HG02943 (cell line): ENCODE results near the gene FGD5.
"Not testable (repeated sequence)": the region's sequence is repeated elsewhere in the genome, so short reads cannot be mapped to it uniquely, and the experiment has no call there.

Experiments used
- ATAC-seq: cut with Tn5 transposase; IDR thresholded peaks from one replicate; pipeline ENCODE4 v1.9.1; 2021; ENCODE audit warnings: mild to moderate bottlenecking, low read depth, moderate library complexity; ENCODE audit not compliant: unreplicated experiment

Gene FGD5

DNA sequence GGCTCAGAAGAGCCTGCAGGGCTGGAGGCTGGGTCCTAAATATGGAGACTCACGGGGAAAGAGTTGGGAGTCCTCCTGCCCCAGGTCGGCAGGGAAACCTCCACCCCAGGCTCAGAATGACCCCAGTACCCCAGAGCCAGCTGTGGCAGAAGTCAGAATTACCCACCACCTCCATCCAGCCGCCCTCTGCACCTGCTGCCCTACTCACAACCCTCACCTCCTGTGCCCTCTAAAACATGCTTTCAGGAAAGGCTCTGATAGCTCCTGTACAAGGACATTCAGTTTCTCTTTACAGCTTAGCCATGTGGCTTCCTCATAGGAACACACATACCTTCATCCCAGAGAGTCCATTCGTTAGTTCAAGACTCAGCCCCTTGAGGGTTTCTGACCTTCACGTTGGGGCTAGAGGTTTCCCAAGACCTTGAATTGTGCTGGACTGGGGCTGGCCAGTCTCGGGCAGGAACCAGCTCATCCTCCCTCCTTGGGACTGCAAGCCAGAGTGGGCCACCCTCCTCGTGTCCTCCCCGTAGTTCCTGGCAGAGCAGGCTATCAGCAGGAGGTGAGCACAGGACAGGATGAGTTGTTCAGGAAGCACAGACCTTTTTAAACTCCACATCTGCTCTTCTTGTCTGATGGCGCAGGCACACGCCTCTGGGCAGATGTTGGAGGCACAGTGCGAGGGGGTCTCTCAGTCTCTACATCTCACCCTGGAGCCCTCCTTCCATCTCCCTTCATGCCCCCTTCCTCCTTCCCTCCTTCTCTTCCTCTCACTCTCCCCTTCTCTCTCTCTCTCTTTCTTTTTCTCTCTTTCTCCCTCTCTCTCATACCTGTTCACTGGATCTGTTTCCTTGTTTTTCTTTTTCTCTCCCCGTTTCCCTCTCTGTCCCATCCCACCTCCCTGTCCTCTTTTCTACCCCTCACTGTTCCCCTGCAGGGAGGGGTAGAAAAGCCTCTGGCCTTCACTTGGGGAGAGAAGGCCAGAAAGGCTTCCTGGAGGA, 72.7 kb downstream of the FGD5 start:
- peak; percentile 14 for ATAC-seq

DNA sequence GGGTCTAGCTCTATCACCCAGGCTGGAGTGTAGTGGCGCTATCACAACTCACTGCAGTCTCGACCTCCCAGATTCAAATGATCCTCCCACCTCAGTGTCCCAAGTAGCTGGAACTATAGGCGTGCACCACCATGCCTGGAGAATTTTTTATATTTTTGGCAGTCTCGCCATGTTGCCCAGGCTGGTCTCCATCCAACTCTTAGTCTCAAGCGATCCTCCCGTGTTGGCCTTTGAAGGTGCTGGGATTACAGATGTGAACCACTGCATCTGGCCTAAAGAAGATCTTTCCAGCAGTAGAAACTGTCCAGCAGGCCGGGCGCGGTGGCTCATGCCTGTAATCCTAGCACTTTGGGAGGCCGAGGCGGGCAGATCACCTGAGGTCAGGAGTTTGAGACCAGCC, 73.5 kb downstream of the FGD5 start:
- no peak for ATAC-seq

DNA sequence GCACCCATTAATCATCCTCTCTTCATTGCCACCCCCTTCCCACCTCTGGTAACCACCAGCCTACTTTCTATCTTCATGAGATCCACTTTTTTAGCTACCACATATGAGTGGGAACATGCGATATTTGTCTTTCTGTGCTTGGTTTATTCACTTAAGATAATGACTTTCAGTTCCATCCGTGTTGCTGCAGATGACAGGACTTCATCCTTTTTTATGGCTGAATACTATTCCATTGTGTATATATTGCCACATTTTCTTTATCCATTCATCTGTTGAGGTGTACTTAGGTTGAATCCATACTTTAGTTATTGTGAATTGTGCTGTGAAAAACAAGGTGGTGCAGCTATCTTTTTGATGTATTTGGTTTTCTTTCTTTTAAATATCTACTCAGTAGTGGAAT, 75.3 kb downstream of the FGD5 start:
- no peak for ATAC-seq

DNA sequence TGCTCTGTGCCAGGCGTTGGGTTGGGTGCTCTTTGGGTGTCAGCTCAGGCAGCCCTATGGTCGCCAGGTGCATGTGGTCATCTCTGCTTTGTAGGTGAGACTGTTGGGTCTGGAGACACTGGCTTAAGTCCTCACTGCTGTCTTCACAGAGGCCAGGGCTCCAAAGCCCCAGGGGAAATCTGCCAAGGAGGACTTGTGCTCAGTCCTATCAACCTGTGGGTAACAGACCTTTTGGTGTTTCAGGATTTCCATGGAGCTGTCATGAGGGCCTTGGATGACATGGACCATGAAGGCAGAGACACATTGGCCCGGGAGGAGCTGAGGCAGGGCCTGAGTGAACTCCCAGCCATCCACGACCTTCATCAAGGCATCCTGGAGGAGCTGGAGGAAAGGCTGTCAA, 78.5 kb downstream of the FGD5 start:
- no peak for ATAC-seq

DNA sequence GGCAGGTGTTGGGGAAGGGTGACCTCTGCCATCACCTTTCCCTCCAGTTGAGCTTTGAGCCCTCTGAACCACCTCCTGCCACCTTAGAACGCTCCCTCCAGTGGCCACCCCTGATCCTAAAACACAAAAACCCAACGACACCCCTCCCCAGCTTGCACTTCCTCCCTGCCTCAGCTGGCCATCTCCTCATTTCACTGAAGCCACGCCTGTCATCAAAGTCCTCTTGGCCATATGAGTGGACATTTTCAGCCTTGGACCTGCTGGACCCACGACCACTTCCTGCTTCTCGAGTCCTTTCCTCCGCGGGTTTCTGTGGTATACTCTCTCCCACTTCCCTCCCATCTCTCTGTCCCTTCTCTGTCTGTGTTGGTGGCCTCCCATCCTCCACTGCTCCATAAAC, 80.2 kb downstream of the FGD5 start:
- no peak for ATAC-seq

DNA sequence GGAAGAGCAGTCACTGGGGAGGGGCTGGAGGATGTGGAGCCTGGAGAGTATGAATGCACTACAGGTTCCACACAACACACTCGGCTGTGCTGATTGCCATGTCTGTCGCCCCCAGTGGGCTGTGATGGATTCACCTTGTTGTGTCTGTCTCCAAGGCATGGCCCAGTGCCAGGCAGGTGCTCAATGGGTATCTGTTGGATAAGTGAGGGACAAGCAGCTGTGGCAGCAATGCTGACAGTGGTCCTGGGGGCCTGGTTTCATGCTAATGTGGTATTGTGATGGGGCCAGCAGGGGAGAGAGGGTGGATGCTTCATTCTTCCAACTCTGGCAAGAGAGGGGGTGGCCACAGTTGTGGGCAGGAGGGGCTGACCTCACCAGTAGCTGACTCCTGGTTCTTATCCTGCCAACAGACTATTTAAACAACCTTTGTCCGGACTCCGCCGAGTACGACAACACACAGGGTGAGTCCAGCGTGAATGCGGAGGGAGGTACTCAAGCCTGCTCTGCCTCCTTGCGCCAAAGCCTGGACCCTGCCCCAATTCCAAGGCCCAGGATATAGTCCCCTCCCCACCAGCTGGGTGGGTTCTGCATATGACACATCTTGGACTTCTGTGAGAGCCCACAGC, 81.3 kb downstream of the FGD5 start:
- ATAC-seq = no peak

DNA sequence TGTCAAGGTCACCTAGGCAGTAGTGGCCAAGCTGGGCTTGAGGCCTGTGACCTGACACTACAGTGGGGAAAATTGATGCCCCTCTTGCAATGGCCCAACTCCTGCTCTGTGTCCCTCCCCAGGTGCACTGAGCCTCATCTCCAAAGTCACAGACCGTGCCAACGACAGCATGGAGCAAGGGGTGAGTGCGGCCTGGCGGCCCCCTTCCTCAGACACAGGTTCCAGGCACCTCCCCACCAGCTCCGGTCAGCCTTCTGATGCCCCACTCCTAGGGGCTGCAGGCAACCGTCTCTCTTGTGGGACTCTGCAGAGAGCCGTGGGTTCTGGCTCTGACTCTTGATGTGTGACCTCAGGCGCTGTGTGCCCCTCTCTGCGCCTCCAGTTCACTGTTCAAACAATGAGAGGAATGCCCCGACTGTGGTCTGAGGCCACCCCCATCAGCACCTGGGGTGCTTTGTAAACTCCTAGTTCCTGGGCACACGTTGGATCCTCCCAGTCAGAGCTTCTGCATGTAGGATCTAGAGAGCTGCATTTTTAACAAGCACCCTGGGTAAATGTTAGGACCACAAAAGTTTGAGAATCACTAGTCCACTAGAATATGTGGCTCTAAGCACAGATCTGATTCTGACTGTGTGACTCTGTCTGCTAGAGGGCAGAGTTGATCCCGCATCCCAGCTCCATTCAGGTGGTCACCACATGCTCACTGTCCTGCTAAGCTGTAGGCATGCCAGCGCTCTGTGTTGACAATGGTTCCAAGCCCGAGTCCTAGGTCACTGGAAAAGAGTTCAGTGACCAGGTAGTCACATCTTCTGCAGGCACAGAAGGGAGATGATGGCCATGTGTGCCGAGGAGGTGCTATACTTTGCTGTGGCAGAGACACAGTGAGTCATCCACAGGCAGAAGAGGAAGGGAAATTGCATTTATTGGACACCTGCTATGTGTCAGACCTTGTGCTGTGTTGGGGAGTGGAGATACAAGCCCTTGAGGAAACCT, 82.4 kb downstream of the FGD5 start:
- ATAC-seq = no peak

DNA sequence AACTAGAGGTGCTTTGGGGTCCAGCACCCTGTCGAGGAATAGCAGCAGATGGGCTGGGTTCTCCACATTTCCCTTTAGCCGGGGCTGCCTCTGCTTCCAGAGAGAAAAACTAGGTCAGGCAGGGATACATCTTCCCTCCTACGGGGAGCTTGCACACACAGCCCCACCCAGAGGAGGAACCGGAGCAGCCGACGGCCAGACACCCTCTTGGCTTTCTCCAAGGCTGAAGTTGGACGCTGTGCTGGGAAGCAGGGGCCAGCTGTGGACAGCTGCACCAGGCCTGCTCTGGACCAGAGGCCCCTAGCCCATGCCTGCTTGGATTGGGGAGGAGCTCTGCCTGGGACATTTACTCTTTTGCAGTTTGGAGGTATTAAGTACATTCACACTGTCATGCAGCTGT, 84.0 kb downstream of the FGD5 start:
- ATAC-seq = no peak

DNA sequence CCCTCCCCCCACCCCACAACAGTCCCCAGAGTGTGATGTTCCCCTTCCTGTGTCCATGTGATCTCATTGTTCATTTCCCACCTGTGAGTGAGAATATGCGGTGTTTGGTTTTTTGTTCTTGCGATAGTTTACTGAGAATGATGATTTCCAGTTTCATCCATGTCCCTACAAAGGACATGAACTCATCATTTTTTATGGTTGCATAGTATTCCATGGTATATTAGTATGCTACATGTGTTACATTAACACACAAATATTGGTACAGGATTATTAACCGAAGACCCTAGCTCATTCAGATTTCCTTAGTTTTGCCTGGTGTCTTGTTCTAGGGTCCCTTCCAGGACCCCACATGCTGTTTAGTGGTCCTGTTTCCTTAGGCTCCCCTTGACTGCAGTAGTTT, 84.7 kb downstream of the FGD5 start:
- ATAC-seq = not testable (repeated sequence)

DNA sequence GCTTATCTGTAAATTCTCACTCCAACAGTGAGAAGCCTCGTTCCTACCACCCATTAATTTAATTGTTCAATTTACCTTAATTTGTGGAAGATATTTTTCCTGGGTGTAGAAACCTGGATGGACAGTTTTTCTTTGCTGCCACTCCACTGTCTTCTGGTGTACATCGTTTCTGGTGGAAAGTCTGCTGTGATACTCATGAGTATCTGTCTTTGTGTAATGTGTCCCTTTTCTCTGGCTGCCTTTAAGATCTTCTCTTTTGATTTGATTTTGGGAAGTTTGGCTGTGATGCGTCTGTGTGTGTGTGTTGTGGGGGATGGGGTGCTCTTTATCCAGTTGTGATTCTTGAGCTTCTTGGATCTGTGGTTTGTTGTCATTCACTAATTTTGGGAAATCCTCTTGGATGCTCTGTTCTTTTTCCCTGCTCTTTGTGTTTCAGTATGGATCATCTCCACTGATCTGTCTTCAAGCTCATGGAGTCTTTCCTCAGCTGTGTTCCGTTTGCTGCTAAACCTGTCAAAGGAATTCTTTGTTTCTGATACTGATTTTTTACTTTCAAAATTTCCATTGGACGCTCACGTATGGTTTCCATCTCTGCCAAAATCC, 86.4 kb downstream of the FGD5 start:
- no peak for ATAC-seq

DNA sequence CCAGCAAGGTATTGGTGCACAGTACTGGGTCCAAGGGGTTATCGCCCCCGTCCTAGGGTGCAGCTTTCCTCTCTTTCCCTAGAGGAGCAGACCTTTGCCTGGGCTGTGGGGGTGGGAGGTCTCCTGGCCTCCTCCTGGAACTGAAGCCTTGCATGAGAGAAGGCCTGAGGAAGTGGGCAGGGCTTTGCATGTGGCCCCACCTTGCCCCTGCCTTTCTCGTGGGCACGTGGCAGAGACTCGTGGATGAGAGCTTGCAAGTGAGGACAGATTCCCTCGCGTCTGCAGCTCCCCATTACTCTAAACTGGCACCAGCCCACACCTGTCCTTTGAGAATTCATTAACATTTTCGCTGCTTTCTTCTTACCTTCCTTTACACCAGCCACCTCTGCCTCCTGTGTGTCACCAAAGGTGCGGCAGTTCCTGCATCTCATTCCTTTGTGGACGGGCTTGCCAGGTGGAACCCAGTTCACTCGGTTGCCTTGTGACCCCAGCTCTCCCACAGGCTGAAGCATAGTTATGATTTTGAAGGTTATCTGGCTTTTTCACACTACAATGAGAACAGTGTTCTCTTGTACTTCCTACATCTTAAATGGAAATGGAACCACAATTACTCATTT, 87.7 kb downstream of the FGD5 start:
- ATAC-seq = no peak

DNA sequence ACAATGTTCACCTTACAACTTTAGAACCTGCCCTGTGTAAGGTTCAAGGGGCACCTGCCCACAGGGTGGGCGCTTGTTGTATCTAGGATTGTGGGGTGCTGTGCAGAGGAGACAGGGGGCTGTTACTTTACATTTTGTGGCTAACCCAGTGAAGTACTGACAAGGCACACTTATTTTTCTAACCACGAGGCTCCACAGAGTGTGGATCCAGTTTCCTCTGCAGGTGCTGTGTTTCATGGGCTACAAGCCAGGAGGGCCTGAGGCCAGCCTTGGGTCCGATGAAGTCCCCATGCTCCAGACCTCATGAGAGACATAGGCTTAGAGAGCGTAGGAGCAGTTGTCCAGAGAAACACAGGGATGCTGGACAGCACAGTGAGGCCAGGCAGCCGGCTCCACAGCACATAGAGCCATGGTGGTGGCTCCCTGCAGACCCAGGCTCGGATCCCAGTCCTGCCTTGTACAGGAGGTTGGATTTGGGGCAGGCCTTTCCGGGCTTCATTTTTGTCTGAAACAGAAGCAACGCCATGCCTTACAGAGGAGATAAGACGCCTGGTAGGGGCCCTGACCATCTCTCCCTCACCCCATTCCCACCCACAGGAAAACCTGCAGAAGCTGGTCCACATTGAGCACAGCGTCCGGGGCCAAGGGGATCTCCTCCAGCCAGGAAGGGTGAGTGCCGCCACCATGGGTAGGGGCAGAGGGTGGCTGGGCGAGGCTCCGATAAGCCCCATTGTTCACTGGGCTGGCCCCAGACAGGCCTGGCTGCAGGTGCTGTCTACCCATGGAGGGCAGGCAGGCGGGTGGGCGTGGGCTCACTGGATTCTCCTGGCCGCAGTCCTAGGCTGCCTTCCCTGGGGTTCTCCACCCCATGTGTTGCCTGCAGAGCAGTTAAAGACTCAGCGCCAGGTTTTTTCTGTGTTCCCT, 88.5 kb downstream of the FGD5 start:
- no peak for ATAC-seq

DNA sequence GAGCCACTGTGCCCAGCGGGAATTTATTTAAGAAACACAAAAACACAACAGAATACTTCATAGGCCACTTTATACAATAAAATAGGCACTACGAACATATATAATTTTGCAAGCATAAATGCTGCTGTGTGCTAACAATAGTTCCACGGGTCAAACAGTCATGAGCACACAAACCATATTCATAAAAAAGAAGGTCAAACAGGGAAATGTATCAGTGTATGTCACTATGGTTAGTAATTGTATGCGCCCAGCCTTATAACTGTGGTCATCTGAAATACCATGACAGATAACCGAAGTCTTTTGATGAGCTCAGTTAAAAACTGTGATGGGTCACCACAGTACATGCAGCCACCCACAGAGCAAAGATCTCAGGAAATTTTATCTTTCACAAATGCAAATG, 90.5 kb downstream of the FGD5 start:
- ATAC-seq = no peak

DNA sequence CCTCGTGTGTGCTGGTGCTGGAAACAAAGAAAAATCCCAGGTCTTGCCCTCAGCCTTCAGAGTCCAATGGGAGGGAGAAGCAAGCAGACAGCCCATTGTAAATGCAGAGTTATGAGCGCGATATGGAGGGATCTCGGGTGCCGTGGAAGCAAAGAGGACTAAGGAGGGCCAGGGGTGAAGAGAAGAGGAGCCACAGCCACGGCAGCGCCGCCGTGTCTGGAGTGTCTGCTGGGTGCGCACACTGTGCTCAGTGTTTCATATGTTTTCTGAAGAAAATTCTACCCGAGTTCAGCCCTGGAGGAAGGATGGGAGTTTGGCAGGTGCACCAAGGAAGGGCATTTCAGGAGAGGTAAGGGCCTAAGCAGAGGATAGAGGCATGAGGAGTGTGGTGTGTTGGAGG, 92.9 kb downstream of the FGD5 start:
- no peak for ATAC-seq

DNA sequence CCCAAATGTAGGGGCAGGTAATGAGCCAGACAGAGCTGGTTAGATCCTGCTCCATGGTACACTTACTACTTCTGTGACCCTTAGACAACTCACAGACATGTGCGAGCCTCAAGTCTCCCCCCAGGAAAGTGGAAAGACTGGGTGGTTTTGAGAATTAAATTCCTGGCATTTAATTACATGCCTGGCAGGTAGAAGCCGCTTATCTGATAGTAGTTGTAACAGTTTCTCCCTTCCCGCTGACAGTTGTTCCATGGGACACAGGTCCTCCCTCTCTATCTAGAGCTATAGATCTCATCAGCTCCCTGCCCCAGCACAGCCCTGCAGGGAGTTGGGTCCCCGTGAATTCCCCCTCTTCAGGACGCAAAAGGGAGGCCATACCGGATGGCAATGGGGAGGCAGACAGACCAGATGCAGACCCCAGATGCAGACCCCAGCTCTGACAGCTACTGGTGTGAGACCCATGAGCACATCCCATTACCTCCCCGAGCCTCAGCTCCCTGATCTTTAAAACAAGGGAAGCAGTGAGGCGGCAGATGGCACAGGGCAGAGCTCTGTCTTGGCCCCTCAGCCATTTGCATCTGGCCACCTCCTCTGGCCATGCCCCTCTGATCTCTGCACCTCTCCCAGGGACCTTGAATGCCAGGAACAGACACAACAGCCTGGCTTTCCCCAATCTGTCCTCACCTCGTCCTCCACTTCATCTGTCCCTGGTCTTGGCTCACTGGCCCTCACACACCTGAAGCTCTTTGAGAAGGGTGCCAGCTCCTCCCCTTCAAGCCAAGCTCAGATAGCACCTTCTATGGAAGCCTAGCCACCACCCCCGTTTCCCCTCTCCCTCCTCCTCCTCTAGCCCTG, 94.5 kb downstream of the FGD5 start:
- no peak for ATAC-seq

DNA sequence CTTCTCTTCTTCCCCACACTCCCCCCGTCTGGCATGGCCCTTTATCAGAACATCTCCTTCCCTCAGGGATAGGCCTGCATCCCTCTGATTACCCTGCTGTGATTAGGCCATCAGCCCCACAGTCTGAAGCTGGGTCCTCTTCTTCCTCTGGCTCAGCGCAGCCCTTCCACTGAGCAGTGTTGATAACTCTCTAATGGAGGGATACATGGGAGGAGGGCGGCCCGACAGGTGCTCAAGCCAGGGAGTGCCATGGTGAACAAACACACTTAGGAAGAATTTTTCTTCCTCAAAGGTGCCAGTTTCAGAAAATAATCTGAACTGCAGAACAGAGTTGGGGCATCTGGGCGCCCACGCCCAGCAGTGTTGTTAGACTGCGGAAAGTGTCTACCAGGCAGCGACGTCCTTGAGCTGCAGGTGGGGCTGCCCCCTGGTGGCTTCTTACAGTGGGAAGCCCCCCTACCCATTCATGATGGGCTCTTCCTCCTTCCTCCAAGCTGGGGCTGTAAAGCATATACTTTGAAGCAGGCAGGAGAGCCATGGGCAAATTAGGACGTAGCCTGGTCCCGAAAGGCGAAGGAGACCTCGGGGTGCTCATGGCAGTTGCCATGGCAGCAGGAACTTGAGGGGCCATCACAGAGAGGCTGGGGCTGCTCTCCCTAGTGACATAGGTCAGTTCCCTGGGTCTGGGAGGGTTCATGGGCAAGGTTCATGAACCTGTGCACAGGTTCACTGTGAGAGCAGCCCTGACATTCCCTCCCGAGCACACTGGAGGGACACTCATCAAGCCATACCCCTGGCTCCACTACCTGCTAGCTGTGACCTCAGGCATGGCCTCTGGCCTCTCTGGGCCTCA, 95.4 kb downstream of the FGD5 start:
- ATAC-seq = no peak

DNA sequence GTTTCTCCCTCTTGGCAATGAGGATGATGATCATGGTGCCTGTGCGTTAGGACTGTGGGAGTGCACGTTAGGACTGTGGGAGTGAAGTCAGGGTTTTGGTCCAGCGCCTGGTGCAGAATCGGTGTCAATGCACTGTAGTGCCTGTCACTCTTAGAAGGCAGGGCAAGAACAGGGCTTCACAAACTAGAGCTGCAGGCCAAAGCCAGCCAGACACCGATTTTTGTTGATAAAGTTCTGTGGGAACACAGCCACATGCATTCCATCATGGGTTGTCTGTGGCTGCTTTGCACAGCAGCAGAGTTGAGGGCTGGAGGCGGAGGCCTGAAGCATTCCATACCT, 96.0 kb downstream of the FGD5 start:
- ATAC-seq = no peak
